ELF-1 (cell line): ENCODE results near the gene RAB35.

Experiments used
- DNase-seq: peaks from one replicate; pipeline ENCODE4 v3.0.0-alpha.2; 2016; ENCODE audit warnings: low read depth, low spot score

Gene RAB35

DNA sequence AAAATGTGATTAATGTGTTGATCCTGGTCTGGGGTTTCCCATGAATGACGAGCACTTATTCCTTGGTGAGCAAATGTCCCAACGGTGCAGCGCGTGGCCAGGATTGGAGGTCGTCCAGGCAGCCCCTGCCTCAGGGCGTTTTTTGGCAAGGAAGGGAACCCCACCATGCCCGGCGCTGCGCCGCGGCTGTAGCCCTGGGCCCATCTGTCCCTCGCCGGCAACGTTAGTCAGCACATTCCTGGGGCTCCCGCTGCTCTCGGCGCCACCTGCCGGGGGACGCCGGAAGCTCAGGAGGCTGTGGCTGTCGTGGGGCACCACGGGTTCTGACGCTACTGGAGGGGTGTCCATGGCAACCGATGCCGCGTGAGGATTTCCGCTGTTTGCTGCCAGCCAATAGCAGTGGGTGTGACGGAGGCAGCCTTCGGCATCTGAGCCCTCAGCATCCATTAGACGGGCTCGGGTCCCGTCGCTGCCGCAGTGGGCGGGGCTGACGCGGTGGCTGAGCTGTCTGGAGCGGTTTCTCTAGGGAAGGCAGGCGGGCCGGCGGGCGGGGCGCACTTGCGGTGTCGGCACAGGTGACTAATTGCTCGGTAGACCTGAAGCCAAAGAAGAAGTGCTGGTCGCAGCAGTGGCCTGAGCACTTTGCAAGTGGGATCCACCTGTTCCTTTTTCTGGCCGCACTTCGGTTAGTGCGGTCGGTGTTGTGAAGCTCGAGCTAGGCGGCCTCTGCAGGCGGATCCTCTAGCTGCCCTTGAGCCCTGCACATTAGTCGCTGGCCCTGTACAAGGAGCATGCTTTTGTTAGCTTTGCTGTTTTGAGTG lies 29.5 kb downstream of the RAB35 start:
- DNase-seq: peak; percentile 100

GRCh38 chr12:120085920-120086645 lies 30.5 kb downstream of the RAB35 start:
- DNase-seq: no peak

GRCh38 chr12:120081641-120082040 lies 34.9 kb downstream of the RAB35 start:
- no peak for DNase-seq

DNA sequence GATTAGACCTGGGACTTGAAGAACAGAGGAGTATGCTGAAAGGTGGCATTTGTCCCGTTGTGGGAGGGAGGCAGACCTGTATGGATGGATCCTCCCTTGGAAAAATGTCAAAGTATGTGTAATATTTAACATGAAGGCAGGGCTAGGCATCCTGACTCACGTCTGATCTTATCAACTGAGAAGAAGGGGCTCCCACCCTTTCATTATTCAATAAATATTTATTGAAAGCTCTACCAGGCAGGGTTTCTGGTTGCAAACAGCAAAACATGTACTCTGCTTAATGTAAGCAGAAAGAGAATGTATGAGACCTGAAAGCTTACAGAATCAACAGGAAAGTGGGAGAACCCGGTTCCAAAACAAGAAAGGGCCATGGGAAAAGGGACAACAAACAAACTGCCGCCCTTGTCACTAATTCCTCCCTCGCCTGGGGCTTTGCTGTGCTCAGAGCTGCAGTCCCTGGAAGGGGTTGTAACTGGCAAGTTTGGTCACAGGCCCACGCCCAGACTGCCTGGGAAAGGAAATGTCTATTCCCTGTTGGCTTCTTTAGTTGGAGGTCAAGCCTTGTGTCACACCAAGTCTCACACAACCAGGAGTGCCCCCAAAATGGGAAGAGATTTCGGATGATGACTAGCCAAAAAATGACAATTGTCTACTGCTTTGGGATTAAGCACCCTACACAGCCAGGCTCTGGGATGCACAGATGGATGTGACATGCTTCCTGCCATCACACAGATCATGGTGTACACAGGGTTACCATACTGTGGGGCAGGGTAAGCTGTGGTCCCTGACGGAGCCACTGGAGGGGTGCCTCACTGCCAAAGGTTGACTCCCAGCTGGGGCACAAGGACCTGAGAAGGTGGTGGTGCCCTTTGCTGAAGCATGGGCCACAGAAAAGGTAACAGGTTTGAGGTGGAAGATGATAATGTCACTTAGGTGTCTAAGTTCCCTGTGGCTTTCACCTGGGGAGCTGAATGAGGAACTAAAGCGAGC lies 36.8 kb downstream of the RAB35 start:
- DNase-seq: peak; percentile 72

- peak; percentile 78 for DNase-seq
Measured at GRCh38 chr12:120078868-120079267, 37.7 kb downstream of the RAB35 start.

GRCh38 chr12:120077260-120077659 lies 39.3 kb downstream of the RAB35 start:
- no peak for DNase-seq

GRCh38 chr12:120076651-120077050 lies 39.9 kb downstream of the RAB35 start:
- DNase-seq: no peak

GRCh38 chr12:120075034-120075616 lies 41.4 kb downstream of the RAB35 start:
- no peak for DNase-seq

GRCh38 chr12:120072472-120073249 lies 43.9 kb downstream of the RAB35 start:
- no peak for DNase-seq

DNA sequence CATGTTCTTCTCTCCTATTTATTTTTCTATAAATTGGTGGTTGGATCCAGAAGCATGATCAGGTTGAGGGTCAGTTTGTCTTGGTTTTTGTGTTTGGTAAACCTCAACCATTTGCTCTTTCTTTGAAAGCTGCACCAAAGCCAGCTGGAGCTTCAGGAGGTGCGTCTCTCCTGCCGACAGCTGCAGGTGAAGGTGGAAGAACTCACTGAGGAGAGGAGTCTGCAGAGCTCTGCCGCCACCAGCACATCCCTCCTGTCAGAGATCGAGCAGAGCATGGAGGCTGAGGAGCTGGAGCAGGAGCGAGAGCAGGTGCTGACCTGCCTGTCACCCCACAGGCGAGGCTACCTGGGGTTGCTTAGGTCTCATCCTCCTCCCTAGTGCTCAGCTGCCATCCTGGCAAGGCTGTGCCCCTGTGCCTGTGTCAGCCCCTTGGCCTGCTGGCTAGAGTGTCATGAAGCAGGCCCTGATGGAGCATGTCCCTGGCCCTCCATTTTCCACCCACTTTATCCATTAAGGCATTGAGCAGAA lies 45.0 kb downstream of the RAB35 start:
- DNase-seq: no peak

DNA sequence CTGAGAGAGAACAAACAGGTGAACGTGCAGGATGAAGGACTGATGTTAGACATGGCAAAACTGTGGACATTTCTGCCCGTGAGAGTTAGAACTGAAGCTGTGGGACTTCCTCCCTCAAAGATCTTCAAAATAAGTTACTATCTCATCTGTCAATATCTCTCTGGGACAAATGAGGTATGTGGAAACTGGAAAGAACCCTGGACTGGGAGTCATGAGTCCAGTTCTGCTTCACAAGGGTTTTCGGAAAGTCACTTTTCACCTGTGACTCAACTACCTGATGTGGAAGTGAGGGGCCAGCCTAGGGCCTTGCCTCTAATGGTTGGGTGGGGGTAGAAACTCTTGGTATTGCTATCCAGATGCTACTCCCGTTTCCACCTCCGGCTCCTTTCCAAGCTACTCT lies 47.3 kb downstream of the RAB35 start:
- no peak for DNase-seq

GRCh38 chr12:120067901-120068300 lies 48.7 kb downstream of the RAB35 start:
- no peak for DNase-seq

DNA sequence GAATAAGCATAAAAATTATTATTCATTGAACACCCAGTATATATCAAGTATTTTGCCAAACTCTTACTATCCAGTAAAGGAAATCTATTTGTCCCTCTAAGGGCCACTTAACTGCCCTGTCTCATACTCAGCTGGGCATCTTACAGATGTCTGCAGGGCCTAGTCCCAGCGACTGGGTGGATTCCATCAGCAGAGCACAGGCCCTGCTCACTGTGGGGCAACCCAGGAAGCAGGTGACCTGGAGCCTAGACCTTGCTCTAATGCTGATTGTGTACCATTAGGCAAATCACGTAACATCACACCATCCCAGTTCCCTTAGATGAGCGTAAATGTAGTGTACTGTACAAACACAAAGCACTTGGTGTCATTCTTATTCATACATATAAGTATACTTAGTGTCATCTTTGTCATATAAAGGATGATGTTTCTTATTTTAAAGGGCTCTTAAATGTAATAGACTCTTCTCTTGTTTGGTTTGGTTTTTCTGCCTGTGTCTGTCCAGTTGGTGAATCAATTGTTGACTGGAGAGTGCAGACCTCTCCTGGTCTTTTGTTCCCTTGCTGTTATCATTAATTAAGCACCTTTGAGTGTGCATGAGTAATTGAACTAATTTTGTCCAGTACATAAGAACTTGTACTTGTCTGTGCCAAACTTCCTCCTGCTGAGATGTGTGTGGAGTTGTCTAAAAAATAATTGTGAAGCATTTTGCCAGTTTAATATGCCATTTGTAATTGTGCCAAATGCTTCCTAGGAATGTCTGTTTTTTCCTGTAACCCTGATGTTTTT lies 49.3 kb downstream of the RAB35 start:
- DNase-seq: no peak

DNA sequence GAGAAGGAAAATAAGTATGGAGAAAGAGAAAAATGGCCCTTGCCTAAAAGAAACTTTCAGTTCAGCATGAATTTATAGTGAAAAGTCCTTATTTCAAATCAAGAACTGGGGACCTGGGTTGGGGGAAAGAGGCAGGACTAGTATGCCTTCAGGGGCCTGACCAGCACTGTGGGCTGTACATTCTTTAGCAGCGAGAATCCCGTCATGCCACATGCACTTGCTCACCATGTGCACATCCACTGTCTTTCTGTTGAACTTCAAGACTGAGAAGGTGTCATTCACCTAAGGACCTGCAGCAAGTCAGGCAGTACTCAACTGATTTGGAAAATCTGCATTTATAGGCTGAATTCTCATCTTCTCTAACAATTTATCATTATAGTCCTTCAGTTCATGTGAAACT lies 50.2 kb downstream of the RAB35 start:
- no peak for DNase-seq

DNA sequence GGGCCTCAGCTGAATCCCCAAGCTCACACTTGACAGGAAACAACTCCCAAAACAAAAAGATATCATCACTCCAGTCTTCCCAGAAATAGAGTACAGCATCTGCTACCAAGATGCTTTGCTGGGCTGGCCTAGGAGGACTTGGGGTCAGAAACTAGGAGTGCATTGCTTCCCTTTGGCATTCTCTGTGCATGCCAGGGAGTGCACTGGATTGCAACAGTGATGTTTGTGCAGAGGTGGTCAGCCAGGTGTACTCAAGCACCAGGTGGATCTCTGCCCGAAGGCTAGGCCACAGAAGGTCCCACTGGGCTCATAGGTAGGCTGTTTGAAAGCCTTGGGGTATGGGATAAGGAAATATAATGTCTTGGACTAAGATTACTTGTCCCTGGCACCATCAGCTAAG lies 51.1 kb downstream of the RAB35 start:
- no peak for DNase-seq

DNA sequence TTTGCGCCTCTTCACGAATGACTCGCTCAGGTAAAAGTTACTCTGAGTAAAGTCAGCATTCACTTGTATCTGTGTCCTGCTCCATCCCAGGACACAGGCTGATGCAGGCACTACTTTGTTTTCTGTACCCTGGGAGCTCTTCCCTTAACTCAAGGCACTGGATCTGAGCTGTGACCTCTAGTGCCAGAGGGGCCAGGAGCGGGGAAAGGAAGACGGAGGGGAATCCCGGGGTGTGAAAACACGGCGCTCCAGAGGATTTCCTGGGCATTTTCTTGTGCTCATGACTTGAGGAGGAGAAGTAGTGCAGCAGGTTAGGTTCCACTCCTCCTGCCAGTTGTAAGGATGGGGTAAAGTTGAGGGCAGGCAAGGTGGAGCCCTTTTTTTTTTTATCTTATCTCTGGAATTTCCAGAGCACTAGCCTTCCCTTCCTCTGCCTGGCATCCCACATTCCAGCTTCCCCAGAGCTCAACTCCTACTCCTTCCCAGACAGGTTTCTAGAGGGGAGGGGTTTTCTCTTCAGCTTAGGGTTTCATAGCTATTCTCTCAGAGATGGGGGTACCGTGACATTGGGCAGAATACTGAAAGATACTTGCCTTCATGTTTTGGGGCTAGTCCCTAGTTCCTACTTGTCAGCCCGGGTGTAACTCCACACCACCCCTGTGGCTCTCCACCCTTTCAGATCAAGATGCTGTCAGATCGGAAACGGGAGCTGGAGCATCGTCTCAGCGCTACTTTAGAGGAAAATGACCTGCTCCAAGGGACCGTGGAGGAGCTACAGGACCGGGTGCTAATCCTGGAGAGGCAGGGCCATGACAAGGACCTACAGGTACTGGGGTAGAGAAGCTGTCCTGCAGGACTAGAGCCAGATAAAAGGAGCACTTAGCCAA lies 52.3 kb downstream of the RAB35 start:
- DNase-seq: peak; percentile 76

GRCh38 chr12:120062976-120063579 lies 53.5 kb downstream of the RAB35 start:
- DNase-seq: no peak

DNA sequence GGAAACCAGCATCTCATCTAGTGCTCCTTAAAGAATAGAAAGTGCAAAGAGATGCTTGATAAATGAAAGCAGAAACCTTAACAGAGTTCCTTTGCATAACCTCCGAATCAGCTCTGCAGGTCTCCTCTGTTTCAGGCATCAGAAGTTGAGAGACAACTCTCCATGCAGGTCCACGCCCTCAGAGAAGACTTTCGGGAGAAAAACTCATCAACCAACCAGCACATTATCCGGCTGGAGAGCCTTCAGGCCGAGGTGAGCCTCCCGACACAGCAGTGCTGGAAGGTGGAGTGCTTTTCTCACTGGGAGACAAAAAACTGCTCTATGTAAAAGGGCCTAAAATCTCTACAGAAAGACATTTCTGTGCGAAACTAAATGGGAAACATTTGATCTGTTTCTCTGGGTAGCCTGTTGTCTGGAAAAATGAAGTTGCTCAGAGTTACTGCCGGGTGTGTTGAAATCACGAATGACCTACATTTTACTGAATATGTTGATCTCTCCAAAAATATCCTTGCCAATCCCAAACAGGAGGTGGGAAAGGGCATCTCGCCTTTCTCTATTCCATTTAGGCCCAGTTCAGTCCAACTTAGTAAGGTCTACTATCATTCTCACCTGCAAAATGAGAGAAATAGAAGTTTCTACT lies 54.9 kb downstream of the RAB35 start:
- no peak for DNase-seq
